ENCODE measurements around the gene RTN4RL1.

GRCh38 chr17:1992541-1992940 is 32.6 kb downstream of the RTN4RL1 start:
- TF ChIP-seq CTCF (IDR thresholded peaks at IDR 0.05) (no peak), POLR2A (IDR thresholded peaks at IDR 0.05) (no peak)

Measured in tibial nerve (tissue), 3 donors.